ENCODE measurements around the gene PLEKHN1. TPM values are rescaled to one million over a fixed set of nuclear protein-coding genes. Genes with fewer than 3 reads are reported as not detected.

PLEKHN1 gene
- polyA plus RNA-seq, 1 of the 3 experiments (the other 2 are of a cell fraction), result not detected

DNA sequence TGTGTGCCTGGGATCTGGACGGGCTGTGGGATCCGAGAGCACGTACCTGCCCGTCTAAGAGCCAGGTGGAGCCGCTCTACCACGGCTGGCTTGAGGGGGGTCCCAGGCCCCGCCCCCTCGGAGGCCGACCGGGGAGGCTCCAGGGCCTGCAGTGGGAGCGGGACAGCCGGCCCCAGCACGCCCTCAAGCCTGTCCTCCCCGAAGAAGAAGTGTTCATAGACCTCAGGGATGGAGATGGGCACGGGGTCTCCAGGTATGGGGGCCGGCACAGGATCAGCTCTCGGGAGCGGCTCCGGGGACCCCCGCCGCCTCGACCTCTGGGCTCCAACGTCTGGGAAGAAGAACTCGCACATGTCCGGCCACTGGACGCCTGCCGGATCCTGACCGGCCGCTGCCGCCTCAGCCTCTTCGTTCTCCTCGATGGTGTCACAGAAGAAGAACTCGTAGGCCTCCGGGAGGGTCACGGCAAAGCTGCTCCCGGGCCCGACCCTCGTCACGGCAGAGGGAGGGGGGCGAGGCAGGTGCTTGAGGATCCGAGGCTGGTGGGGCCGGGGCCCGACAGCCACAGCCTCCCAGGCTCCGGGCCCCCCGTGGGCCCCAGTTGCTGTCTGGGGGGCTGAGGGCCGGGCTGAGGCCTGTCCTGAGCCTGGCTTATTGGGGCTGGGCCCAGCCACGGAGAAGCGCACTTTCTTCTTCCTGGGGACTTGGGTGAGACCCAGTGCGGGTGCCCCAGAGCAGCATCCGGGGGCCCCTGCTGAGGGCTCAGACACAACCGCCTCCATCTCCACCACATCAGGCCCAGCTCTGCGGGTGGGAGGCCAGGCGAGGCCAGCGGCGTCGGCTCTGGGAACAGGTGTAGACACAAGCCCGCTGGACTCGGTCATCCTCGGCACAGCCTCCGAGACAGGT lies 12.8 kb downstream of the PLEKHN1 start:
- no peaks in the 10 kb centered on the region for H4K20me1 ChIP-seq (ENCODE audit: insufficient read depth)

More for the DNA sequence above, 12.8 kb downstream of the PLEKHN1 start:
- Histone ChIP-seq H2AFZ (ENCODE audit: low read depth) (no peak overlapping the region), H3K9me2 (no peaks in the 10 kb centered on the region), H3K36me3 (replicated peaks in 1 of 2; ENCODE audit: control insufficient read depth in 1 of 2, insufficient read depth in 2 of 2, low read length in 1 of 2) (no peaks in the 10 kb centered on the region), H3K27me3 (ENCODE audit: insufficient read depth) (no peaks in the 10 kb centered on the region), H3K4me1 (ENCODE audit: control insufficient read depth in 1 of 2, insufficient read depth in 2 of 2, low read depth in 1 of 2, low read length in 1 of 2) (peaks cover 0 to 21% of the 10 kb centered on the region in 2 experiments; a peak in 1 of 4 replicates), H3K79me2 (ENCODE audit: insufficient read depth) (no peaks in the 10 kb centered on the region), H3K9me3 (no peaks in the 10 kb centered on the region), H3K9ac (no peak overlapping the region), H3K4me2 (no peak overlapping the region), H3K27ac (ENCODE audit: low read depth in 2 of 2, low read length in 1 of 2) (no peak overlapping the region), H3F3A (replicated peaks; ENCODE audit: insufficient read depth) (peaks cover 3% of the 10 kb centered on the region), H3K4me3 (ENCODE audit: low read depth in 2 of 2, low read length in 1 of 2) (no peak overlapping the region)
- no peak for TF ChIP-seq FOXJ3 (CRISPR knock-in tag; IDR thresholded peaks at IDR 0.05)
- TF ChIP-seq, protein P1, sequence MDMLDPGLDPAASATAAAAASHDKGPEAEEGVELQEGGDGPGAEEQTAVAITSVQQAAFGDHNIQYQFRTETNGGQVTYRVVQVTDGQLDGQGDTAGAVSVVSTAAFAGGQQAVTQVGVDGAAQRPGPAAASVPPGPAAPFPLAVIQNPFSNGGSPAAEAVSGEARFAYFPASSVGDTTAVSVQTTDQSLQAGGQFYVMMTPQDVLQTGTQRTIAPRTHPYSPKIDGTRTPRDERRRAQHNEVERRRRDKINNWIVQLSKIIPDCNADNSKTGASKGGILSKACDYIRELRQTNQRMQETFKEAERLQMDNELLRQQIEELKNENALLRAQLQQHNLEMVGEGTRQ (IDR thresholded peaks at IDR 0.05; ENCODE audit: borderline replicate concordance, low read depth, low read length), result no peak
- TF ChIP-seq FOXM1 (IDR thresholded peaks at IDR 0.05; ENCODE audit: low read depth), result no peak
- no peak for TF ChIP-seq TCF12 (IDR thresholded peaks at IDR 0.05)
- TF ChIP-seq NFIC (IDR thresholded peaks at IDR 0.05; ENCODE audit: borderline replicate concordance), result no peak
- TF ChIP-seq REST (IDR thresholded peaks at IDR 0.05; ENCODE audit: low read depth, low read length), result no peak
- TF ChIP-seq FOSL2 (IDR thresholded peaks at IDR 0.05; ENCODE audit: borderline replicate concordance, low read depth), result no peak
- TF ChIP-seq JUND (IDR thresholded peaks at IDR 0.05), result no peak
- no peak for TF ChIP-seq SMC3 (IDR thresholded peaks at IDR 0.05; ENCODE audit: low read depth, low read length)
- TF ChIP-seq SIN3A (IDR thresholded peaks at IDR 0.05; ENCODE audit: borderline replicate concordance, low read depth, low read length), result no peak
- TF ChIP-seq, protein P2, sequence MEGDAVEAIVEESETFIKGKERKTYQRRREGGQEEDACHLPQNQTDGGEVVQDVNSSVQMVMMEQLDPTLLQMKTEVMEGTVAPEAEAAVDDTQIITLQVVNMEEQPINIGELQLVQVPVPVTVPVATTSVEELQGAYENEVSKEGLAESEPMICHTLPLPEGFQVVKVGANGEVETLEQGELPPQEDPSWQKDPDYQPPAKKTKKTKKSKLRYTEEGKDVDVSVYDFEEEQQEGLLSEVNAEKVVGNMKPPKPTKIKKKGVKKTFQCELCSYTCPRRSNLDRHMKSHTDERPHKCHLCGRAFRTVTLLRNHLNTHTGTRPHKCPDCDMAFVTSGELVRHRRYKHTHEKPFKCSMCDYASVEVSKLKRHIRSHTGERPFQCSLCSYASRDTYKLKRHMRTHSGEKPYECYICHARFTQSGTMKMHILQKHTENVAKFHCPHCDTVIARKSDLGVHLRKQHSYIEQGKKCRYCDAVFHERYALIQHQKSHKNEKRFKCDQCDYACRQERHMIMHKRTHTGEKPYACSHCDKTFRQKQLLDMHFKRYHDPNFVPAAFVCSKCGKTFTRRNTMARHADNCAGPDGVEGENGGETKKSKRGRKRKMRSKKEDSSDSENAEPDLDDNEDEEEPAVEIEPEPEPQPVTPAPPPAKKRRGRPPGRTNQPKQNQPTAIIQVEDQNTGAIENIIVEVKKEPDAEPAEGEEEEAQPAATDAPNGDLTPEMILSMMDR (IDR thresholded peaks at IDR 0.05), result no peak
- CTCF ChIA-PET, result interaction anchor here (0.6 to 9.1 kb wide), 5 partner anchors 18 to 110 kb away, joined by 3 to 246 read pairs (median 5); partner anchors contain the start of gene HES4
- POLR2A ChIA-PET, result no interaction called here
- no CpG with 5 or more reads among the region's 60 CpGs for WGBS (ENCODE audit: low lambda C conversion rate)
- no peak for DNase-seq

Measured in SK-N-SH (cell line).